Activated T-cell treated with anti-CD3 and anti-CD28 coated beads for 4 hours (primary cell): ENCODE results near the gene LGMN.

Experiments used
- DNase-seq: peaks from one replicate; pipeline ENCODE4 v3.0.0-alpha.2; 2020

LGMN gene

DNA sequence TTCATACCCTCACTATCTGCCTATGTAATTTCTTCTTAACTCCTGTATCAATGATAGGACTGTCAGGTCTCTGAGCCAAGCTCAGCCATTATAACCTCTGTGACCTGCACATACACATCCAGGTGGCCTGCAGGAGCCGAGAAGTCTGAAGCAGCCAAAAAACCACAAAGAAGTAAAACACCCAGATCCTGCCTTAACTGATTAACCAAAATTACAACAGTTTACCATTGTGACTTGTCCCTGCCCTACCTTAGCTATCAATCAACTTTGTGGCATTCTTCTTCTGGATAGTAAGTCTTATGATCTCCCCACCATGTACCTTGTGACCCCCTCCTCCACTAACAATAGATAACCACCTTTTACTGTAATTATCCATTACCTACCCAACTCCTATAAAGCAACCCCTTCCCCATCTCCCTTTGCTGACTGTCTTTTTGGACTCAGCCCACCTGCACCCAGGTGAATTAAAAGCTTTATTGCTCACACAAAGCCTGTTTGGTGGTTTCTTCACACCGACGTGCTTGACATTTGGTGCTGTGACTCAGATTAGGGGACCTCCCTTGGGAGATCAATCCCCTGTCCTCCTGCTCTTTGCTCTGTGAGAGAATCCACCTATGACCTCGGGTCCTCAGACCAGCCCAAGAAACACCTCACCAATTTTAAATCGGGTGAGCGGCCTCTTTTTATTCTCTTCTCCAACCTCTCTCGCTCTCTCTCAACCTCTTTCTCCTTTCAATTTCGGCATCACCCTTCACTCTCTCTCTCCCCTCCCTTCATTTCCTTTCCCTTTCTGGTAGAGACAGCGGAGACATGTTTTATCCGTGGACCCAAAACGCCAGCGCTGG is 11.5 kb upstream of the LGMN start:
- no peak for DNase-seq

DNA sequence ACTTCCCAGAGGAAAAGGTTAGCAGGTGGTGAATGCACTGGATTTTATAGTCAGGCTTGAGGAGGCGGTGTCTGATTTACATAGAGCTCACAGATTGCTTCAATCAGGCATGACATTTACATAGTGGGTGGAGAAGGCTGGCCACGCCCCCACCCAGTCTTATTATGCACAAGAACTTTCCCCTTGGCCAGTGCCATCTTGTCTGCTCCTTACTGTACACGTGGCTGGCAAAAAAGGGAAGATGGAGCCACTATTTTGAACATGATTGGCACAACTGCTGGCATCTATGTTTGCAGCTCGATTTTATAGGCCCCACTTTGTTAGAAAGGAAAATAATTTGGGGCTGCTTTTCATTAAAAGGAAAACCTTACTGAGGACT is 10.9 kb upstream of the LGMN start:
- no peak for DNase-seq

DNA sequence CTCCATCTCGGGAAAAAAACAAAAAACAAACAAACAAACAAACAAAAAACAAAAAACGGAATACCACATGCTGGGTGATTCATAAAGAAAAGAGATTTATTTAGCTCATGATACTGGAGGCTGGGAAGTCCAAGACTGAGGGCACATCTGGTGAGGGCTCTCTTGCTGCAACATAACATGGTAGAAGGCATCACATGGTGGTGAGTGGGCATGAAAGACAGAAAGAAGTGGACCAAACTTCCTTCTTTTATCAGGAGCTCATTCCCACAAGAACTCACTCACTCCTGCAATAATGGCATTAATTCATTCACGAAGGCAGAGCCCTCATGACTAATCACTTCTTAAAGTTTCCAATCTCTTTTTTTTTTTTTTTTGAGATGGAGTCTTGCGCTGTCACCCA is 8.0 kb upstream of the LGMN start:
- no peak for DNase-seq

DNA sequence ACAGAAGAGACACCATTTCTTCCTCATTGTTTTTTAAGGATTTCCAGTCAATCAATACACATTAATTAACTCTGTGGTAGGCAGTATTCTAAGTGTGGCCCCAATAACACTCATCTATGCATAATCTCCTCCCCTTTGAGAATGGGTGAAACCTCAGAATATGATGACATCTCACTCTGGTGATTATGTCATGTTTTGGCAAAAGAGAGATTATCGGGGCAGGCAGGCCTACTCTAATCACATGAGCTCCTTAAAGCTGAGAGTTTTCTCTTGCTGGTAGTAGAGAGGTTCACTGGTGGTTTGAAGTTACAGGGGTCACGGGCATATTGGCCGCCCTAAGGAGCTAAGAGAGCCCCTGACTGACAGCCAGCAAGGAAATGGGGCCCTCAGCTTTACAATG is 7.1 kb upstream of the LGMN start:
- no peak for DNase-seq

DNA sequence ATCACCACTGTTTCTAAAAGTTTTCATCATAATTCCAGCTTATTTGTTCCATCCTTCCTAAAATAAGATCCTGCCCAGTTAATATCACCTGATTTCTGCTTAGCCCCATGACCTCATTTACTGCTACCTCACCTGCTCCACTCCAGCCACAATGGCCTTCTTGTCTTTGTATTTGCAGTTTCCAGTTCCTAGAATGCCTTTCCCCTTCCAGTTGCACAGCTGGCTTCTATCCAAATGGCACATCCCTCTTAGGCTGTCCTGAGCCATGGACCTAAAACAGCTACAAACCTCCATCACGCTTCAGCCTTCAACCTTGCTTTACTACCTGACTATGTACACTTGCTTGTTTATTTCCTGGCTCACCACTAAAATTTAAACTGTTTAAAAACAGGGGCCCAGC is 6.5 kb upstream of the LGMN start:
- no peak for DNase-seq

DNA sequence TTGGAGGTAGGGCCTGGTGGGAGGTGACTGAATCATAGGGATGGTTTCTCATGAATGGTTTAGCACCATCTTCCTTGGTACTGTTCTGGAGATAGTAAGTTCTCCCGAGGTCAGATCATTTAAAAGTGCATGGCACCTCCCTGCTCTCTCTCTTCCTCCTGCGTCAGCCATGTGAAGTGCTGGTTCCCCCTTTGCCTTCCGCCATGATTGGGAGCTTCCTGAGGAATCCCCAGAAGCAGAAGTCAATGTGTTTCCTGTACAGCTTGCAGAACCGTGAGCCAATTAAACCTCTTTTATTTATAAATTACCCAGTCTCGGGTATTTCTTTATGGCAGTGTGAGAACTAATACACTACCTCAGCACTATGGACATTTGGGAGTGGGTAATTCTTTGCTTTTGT is 4.8 kb upstream of the LGMN start:
- no peak for DNase-seq

DNA sequence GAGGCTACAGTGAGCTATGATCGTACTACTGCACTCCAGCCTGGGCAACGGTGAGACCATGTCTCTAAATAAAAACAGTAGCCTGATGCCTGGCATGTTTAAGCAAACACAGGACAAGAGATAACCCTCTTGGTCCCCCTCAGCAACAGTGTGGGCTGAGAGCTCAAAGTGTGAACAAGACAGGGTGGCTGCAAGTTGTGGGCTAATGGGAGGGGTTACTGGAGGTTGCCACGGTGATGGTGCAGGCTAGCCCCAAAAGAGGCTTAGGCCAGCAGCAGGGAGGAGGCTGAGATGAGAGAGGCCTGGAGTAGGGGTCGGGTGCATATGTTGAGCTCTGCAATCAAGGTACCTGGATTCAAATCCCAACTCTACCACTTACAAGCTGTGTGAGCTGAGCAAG is 3.4 kb upstream of the LGMN start:
- no peak for DNase-seq

DNA sequence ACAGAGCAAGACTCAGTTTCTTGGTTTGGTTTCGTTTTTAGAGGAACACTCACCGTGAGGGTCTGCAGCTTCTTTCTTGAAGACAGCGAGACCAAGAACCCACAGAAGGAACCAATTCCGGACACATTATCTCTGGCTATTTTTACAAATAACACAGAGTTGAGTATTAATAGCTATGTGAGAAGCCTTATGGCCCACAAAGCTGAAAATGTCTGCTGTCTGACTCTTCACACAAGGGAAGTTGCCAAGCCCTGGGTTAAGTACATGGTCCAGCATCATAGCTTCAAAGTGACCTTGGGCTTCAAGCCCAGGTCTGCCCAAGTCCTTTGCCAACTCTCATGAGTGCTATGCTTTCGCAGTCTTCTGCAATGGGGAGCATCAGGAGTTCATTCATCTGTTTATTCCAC is 2.6 kb upstream of the LGMN start:
- DNase-seq, result no peak

DNA sequence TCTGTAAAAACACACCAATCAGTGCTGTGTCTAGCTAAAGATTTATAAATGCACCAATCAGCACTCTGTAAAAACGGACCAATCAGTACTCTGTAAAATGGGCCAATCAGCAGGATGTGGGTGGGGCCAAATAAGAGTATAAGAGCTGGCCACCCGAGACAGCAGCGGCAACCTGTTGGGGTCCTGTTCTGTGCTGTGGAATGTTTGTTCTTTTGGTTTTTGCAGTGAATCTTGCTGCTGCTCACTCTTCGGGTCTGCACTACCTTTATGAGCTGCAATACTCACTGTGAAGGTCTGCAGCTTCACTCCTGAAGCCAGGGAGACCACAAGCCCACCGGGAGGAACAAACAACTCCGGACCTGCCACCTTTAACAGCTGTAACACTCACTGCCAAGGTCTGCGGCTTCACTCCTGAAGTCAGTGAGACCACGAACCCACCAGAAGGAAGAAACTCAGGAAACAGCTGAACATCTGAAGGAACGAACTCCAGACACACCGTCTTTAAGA is 1.8 kb upstream of the LGMN start:
- DNase-seq, result peak; percentile 38

DNA sequence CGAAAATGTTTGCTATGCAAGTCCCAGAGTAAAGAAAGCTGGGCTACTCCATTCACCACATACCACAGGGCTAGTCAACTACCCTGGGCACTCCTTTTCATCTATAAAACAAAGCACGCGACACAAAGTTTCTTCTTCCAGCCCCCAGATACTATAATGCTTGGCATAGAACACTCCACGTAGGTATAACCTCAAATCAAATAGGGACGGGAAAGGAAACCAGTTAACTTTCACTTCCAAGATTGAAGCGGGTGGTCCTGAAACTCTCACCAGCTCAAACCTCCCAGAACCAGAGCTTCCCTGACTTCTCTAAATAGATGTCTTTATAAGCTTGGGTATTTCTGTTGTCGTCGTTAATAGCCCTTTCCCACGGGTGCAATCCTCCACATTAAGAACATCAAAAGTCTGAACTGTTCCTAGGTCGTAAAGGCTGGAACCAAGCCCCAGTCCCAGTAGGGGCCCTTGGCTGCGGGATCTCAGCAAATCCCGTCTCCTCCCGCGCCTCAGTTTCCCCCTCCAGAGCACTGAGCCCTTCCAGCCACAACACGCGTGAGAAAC is 647 bp downstream of the LGMN start:
- no peak for DNase-seq

DNA sequence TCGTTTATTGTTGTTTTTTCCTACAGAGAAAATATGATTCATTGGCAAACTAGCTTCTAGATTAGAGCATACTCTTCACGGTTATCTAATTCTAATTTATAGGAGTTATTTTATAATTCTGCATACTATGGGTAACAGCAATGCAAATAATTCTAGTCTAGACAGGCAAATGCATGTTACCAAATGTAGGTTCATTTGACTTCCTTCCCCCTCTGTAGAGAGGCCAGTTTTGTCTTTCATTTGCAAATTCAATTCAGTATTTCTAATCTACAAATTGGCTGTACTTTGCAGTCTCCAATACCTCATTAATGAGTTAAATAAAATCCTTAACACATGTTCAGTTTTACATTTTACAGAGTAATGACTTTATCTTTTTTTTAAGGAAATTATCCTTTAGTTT is 4.2 kb downstream of the LGMN start:
- no peak for DNase-seq

DNA sequence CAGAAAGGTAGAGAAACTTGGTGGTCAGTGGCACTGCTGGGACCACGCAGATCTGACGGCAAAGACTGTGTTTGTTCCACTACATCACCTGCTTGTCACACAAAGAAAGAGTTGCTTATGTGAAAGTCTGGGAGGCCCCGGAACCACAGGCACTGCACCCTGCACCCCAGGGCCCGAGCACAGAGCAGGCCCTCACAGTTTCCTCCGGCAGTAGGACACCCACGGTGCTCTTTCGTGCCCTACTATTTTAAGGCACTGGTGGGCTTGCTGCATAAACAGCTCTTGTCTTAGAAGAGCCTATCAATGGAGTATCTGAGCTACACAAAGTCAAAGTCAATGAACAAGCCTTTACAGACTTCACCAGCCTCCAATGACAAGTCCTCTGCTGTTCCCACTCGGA is 8.0 kb downstream of the LGMN start:
- DNase-seq, result no peak

DNA sequence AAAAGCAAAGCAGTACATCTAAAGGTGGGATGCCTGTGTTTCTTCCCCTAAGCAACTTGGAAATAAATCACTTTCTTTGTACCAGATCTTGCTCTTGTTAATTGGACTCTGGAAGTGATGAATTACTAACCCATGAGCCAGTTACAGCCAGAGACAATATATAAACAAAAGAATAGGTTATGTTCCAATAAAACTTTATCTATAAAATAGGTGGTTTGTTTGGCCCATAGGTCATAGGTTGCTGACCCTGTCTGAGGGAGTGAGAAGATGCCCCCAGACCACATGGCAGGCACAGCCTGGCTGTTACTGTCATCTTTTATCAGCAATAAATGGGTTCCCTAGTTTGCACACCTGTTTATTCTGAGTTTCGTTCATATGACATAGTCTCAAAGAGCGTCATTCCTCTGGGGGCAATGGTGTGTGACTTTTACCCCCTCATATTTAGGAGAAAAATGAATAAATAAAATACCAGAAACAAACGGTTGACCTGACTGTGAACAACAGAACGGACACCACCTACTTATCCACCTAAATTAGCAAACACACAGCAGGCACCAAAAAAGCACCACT is 10.7 kb downstream of the LGMN start:
- no peak for DNase-seq

DNA sequence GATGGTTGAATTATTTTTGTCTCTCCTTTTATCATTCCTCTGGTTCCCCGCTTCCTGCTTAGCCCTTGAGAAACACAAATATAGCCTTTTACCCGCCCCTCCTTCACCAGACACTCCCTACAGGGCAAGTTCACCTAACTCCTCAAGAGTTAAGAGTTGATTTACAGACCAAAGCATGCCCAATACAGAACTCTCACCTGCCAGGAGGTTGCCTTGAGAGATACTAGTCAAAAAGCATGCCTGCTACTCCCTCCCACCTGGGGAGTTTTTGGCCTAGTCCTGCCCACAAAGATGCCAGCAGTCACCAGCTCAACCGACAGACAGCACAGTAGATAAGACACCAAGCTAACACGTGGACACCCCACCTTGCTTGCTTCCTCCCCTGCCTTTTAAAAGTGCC is 11.2 kb downstream of the LGMN start:
- no peak for DNase-seq

DNA sequence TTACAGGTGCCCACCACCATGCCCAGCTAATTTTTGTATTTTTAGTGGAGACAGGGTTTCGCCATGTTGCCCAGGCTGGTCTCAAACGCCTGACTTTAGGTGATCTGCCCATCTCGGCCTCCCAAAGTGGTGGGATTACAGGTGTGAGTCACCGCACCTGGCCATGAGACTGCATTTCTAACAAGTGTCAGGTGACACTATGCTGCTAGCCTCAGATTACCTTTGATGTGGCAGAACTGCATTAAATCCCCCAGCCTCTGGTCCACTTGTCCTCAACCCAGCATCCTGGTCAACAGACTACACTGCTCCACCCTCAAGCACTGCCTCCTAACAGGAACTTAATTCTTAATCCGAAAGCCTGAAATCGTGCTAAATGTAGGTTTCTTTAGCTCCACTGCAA is 13.1 kb downstream of the LGMN start:
- no peak for DNase-seq

DNA sequence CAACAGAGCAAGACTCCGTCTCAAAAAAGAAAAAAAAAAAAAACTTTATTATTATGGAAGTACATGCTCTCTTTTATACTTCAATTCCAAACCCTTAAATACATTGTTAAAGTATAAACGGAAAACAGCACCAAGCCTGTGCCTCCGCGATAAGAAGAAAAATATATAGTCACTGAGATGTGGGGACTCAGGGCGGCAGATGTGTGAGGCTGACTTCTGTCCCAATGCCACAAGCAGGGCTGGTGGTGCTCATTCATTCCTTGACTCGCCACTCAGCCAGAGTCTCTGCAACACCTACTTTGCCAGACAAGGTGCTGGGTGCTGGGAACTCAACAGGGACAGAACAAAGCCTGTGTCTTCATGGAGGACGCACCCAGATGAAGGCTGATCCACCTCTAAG is 13.8 kb downstream of the LGMN start:
- no peak for DNase-seq

DNA sequence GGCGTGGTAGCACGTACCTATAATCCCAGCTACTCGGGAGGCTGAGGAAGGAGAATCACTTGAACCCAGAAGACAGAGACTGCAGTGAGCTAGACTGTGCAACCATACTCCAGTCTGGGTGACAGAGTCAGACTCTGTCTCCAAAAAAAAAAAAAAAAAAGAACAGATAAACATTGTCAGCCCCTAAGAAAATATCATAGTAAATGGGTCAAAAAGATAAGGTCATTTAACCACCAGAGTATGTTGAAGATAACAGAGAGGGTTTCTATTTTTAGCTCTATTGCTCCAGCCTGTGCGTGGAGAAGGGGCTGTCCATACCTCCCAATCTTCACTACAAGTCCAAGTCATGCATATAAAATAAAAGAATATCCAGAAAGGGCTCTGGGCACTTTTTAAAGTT is 15.4 kb downstream of the LGMN start:
- no peak for DNase-seq

DNA sequence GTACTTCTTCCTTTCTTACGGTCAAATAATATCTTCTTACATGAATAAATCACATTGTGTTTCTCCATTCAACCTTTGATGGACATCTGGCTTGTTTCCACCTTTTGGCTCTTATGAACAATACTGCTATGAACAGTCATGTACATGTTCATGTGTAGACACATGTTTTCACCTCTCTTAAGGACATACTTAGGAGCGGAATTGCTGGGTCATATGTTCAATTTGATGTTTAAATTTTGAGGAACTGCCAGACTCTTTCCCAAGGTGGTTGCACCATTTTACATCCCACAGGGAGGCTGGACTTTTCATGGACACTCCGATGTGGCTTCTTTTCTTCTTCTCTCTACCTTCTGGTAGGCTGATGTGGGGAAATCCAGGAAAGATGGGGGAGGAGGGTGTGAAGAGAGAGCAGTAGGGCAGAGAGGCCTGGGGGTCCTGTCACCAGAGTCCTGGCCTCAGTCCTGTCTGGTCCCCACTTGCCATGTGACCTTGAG is 16.8 kb downstream of the LGMN start:
- no peak for DNase-seq

DNA sequence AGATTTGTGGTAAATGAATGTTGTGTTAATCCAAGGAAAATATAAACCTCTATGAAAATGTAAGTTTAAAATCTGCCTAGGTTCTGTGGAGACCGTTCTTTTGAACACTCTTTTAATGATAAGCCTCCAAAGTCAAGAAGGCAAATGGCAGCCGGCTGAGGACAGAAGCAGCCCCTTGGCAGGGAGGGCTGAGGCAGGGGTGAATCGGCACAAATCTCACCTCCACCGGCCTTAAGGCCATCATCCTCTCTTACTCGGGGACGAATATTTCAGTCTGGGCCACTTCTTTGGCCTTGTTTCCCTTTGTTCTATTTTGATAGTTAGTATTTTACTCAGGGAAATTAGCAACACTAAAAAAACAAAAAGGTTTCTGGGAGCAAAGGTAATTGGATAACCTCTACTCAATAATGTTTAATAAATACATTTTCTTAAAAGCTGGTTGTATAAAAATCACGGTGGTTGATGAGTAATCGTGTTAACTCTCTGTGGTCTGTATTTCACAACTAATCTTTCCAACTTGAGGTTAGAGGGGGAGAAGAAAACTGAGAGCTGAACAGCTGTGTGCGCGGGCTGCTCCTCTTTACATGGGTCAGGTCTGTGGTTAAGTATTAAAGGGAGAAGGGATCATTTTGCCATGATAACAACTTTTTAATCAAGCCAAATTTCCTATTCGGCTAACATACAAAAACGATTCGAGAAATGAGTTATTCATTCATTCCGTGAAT is 18.6 kb downstream of the LGMN start:
- no peak for DNase-seq

DNA sequence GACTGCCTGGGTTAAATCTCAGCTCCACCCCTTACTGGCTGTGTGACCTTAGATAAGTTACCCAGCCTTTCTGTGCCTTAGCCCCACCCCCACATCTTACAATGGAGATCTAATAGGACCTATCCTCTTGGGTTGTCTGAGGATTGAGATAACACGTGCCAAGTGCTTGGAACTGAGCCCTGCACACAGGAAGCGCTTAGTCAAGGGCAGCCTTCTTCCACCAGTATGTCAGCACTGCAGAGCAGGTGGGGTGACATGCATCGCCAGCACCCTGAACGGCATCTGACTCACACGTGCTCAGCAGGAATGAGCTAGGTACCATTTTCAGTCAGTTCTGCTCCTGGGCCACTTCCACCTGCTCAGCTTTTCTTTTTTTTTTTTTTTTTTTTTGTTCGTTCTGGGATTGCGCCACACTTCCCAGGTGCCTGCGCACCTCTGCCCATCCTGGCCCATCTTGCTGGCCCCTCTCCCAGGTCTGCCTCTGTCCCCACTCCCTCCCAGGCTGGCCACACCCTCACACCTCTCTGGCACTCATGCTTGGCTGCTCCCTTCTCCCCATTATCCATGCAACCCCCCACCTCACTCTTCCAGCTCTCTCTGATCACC is 19.6 kb downstream of the LGMN start:
- no peak for DNase-seq

DNA sequence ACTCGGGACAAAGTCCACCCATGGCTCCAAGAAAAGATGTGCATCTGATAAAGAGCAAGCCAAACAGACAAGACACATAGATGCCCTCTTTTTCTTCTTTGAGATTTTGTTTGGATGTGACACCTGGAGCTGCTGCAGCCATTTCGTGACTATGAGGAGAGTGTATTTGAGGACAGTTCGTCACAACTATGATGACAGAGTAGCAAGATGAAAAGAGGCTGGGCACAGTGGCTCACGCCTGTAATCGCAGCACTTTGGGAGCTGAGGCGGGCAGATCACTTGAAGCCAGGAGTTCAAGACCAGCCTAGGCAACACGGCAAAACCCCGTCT is 21.5 kb downstream of the LGMN start:
- DNase-seq, result no peak

DNA sequence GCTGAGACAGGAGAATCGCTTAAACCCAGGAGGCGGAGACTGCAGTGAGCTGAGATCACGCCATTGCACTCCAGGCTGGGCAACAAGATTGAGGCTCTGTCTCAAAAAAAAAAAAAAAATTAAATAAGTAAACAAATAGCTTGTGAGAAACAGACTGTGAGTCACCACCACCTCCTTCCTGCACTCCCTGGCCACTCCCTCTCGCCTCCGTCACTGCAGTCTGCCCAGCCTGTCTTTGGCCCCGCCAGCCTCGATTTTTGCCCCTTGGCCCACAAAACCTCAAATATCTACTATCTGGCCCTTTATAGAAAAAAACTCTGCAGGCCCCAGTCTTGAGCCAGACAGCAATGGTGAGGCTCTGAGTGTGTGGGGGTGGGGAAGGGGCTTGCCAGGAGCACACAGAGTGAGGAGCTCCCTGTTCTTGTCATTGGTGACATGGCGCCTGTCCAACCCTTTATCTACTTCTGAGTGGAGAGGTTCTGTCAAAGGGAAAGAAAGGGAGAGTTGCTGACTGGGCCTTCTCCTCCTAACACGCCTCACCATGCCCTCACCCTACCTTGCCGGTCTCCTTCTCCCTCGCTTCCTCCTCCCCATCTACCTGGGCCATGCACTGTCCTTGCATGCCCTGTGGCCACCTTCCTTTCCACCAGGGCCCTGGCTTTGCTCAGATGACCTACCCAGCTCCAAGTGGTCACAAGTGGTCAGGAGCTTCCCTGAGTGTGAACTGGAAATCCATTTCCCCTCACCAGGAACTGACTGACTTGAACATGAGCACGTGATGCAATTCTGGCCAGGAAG is 22.1 kb downstream of the LGMN start:
- DNase-seq, result peak; percentile 3
